ENCODE measurements around the gene PIK3AP1.
"Not testable (repeated sequence)": the region's sequence is repeated elsewhere in the genome, so short reads cannot be mapped to it uniquely, and the experiment has no call there.

The PIK3AP1 gene

GRCh38 chr10:96577069-96577468 is 143.2 kb downstream of the PIK3AP1 start:
- Histone ChIP-seq H3K9ac (ENCODE audit: low read length) (no peak overlapping the region), H3K27me3 (ENCODE audit: control insufficient read depth, insufficient read depth, low read length) (no peaks in the 10 kb centered on the region), H3K4me3 (ENCODE audit: low read depth, low read length) (no peak overlapping the region), H3K27ac (ENCODE audit: low read depth, low read length) (no peak overlapping the region), H3K4me1 (ENCODE audit: control insufficient read depth, insufficient read depth, low read length) (peaks cover 5% of the 10 kb centered on the region; the same call in 1 of the 2 replicates), H3K9me3 (ENCODE audit: control insufficient read depth, insufficient read depth, low read depth, low read length) (no peaks in the 10 kb centered on the region; the same call in 1 of the 2 replicates), H3K36me3 (ENCODE audit: control insufficient read depth, insufficient read depth, low read length) (peaks cover 22% of the 10 kb centered on the region)

GRCh38 chr10:96576277-96576980 is 143.9 kb downstream of the PIK3AP1 start:
- no peaks in the 10 kb centered on the region for H3K27me3 ChIP-seq (ENCODE audit: control insufficient read depth, insufficient read depth, low read length)
- peaks cover 22% of the 10 kb centered on the region for H3K36me3 ChIP-seq (ENCODE audit: control insufficient read depth, insufficient read depth, low read length)
- H3K9me3 ChIP-seq (ENCODE audit: control insufficient read depth, insufficient read depth, low read depth, low read length), result no peaks in the 10 kb centered on the region; the same call in 1 of the 2 replicates
- no peak overlapping the region for H3K4me3 ChIP-seq (ENCODE audit: low read depth, low read length)
- peaks cover 11% of the 10 kb centered on the region for H3K4me1 ChIP-seq (ENCODE audit: control insufficient read depth, insufficient read depth, low read length)
- no peak overlapping the region for H3K27ac ChIP-seq (ENCODE audit: low read depth, low read length)
- H3K9ac ChIP-seq (ENCODE audit: low read length), result no peak overlapping the region

- H3K9me3 ChIP-seq (ENCODE audit: control insufficient read depth, insufficient read depth, low read depth, low read length); H3K27ac ChIP-seq (ENCODE audit: low read depth, low read length); H3K27me3 ChIP-seq (ENCODE audit: control insufficient read depth, insufficient read depth, low read length); H3K4me3 ChIP-seq (ENCODE audit: low read depth, low read length); H3K9ac ChIP-seq (ENCODE audit: low read length): not testable (repeated sequence)
- Histone ChIP-seq H3K4me1 (ENCODE audit: control insufficient read depth, insufficient read depth, low read length) (peaks cover 15% of the 10 kb centered on the region), H3K36me3 (ENCODE audit: control insufficient read depth, insufficient read depth, low read length) (peaks cover 22% of the 10 kb centered on the region)
Observed at GRCh38 chr10:96574564-96574963, 145.8 kb downstream of the PIK3AP1 start.

GRCh38 chr10:96573036-96573435 is 147.3 kb downstream of the PIK3AP1 start:
- Histone ChIP-seq H3K4me3 (ENCODE audit: low read depth, low read length) (no peak overlapping the region), H3K27ac (ENCODE audit: low read depth, low read length) (no peak overlapping the region), H3K4me1 (ENCODE audit: control insufficient read depth, insufficient read depth, low read length) (peaks cover 20% of the 10 kb centered on the region), H3K9ac (ENCODE audit: low read length) (no peak overlapping the region), H3K9me3 (ENCODE audit: control insufficient read depth, insufficient read depth, low read depth, low read length) (no peaks in the 10 kb centered on the region), H3K36me3 (ENCODE audit: control insufficient read depth, insufficient read depth, low read length) (peaks cover 23% of the 10 kb centered on the region), H3K27me3 (ENCODE audit: control insufficient read depth, insufficient read depth, low read length) (no peaks in the 10 kb centered on the region)

- no peaks in the 10 kb centered on the region for H3K27me3 ChIP-seq (ENCODE audit: control insufficient read depth, insufficient read depth, low read length)
- H3K36me3 ChIP-seq (ENCODE audit: control insufficient read depth, insufficient read depth, low read length), result peaks cover 29% of the 10 kb centered on the region
- no peak overlapping the region for H3K27ac ChIP-seq (ENCODE audit: low read depth, low read length)
- no peaks in the 10 kb centered on the region for H3K9me3 ChIP-seq (ENCODE audit: control insufficient read depth, insufficient read depth, low read depth, low read length)
- no peak overlapping the region for H3K4me3 ChIP-seq (ENCODE audit: low read depth, low read length)
- peaks cover 20% of the 10 kb centered on the region for H3K4me1 ChIP-seq (ENCODE audit: control insufficient read depth, insufficient read depth, low read length)
- no peak overlapping the region for H3K9ac ChIP-seq (ENCODE audit: low read length)
Observed at GRCh38 chr10:96570983-96571964, 149.0 kb downstream of the PIK3AP1 start.

GRCh38 chr10:96570511-96570910 is 149.8 kb downstream of the PIK3AP1 start:
- no peak overlapping the region for H3K4me3 ChIP-seq (ENCODE audit: low read depth, low read length)
- H3K27ac ChIP-seq (ENCODE audit: low read depth, low read length), result no peak overlapping the region
- H3K9me3 ChIP-seq (ENCODE audit: control insufficient read depth, insufficient read depth, low read depth, low read length), result no peaks in the 10 kb centered on the region
- no peaks in the 10 kb centered on the region for H3K27me3 ChIP-seq (ENCODE audit: control insufficient read depth, insufficient read depth, low read length)
- H3K4me1 ChIP-seq (ENCODE audit: control insufficient read depth, insufficient read depth, low read length), result peaks cover 20% of the 10 kb centered on the region
- H3K36me3 ChIP-seq (ENCODE audit: control insufficient read depth, insufficient read depth, low read length), result peaks cover 25% of the 10 kb centered on the region
- H3K9ac ChIP-seq (ENCODE audit: low read length), result no peak overlapping the region

GRCh38 chr10:96568402-96568801 is 151.9 kb downstream of the PIK3AP1 start:
- Histone ChIP-seq H3K27ac (ENCODE audit: low read depth, low read length) (no peak overlapping the region), H3K36me3 (ENCODE audit: control insufficient read depth, insufficient read depth, low read length) (peaks cover 36% of the 10 kb centered on the region), H3K9me3 (ENCODE audit: control insufficient read depth, insufficient read depth, low read depth, low read length) (no peaks in the 10 kb centered on the region), H3K4me3 (ENCODE audit: low read depth, low read length) (no peak overlapping the region), H3K9ac (ENCODE audit: low read length) (no peak overlapping the region), H3K27me3 (ENCODE audit: control insufficient read depth, insufficient read depth, low read length) (no peaks in the 10 kb centered on the region), H3K4me1 (ENCODE audit: control insufficient read depth, insufficient read depth, low read length) (peaks cover 20% of the 10 kb centered on the region)

GRCh38 chr10:96565774-96566173 is 154.5 kb downstream of the PIK3AP1 start:
- Histone ChIP-seq H3K9me3 (ENCODE audit: control insufficient read depth, insufficient read depth, low read depth, low read length) (no peaks in the 10 kb centered on the region), H3K27me3 (ENCODE audit: control insufficient read depth, insufficient read depth, low read length) (no peaks in the 10 kb centered on the region), H3K36me3 (ENCODE audit: control insufficient read depth, insufficient read depth, low read length) (peaks cover 52% of the 10 kb centered on the region), H3K27ac (ENCODE audit: low read depth, low read length) (no peak overlapping the region), H3K4me1 (ENCODE audit: control insufficient read depth, insufficient read depth, low read length) (0 out of 2 replicates have a peak, but pooled peaks cover 5% of the 10 kb centered on the region), H3K4me3 (ENCODE audit: low read depth, low read length) (no peak overlapping the region), H3K9ac (ENCODE audit: low read length) (no peak overlapping the region)

GRCh38 chr10:96560966-96561887 is 159.1 kb downstream of the PIK3AP1 start:
- Histone ChIP-seq H3K4me1 (ENCODE audit: control insufficient read depth, insufficient read depth, low read length) (no peaks in the 10 kb centered on the region), H3K9me3 (ENCODE audit: control insufficient read depth, insufficient read depth, low read depth, low read length) (no peaks in the 10 kb centered on the region), H3K36me3 (ENCODE audit: control insufficient read depth, insufficient read depth, low read length) (peaks cover 72% of the 10 kb centered on the region), H3K9ac (ENCODE audit: low read length) (no peak overlapping the region), H3K4me3 (ENCODE audit: low read depth, low read length) (no peak overlapping the region), H3K27me3 (ENCODE audit: control insufficient read depth, insufficient read depth, low read length) (no peaks in the 10 kb centered on the region), H3K27ac (ENCODE audit: low read depth, low read length) (no peak overlapping the region)

GRCh38 chr10:96560489-96560888 is 159.8 kb downstream of the PIK3AP1 start:
- no peaks in the 10 kb centered on the region for H3K27me3 ChIP-seq (ENCODE audit: control insufficient read depth, insufficient read depth, low read length)
- no peak overlapping the region for H3K4me3 ChIP-seq (ENCODE audit: low read depth, low read length)
- peaks cover 71% of the 10 kb centered on the region for H3K36me3 ChIP-seq (ENCODE audit: control insufficient read depth, insufficient read depth, low read length)
- H3K4me1 ChIP-seq (ENCODE audit: control insufficient read depth, insufficient read depth, low read length), result no peaks in the 10 kb centered on the region
- no peak overlapping the region for H3K9ac ChIP-seq (ENCODE audit: low read length)
- H3K27ac ChIP-seq (ENCODE audit: low read depth, low read length), result no peak overlapping the region
- H3K9me3 ChIP-seq (ENCODE audit: control insufficient read depth, insufficient read depth, low read depth, low read length), result no peaks in the 10 kb centered on the region

All from HUES6 (cell line).